ENCODE data around the gene VN1R2. TPM values are rescaled to one million over a fixed set of nuclear protein-coding genes. Genes with fewer than 3 reads are reported as not detected.
"Not testable (repeated sequence)": the region's sequence is repeated elsewhere in the genome, so short reads cannot be mapped to it uniquely, and the experiment has no call there.

VN1R2 gene, protein sequence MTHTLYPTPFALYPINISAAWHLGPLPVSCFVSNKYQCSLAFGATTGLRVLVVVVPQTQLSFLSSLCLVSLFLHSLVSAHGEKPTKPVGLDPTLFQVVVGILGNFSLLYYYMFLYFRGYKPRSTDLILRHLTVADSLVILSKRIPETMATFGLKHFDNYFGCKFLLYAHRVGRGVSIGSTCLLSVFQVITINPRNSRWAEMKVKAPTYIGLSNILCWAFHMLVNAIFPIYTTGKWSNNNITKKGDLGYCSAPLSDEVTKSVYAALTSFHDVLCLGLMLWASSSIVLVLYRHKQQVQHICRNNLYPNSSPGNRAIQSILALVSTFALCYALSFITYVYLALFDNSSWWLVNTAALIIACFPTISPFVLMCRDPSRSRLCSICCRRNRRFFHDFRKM
- 0.31 TPM for total RNA-seq

DNA sequence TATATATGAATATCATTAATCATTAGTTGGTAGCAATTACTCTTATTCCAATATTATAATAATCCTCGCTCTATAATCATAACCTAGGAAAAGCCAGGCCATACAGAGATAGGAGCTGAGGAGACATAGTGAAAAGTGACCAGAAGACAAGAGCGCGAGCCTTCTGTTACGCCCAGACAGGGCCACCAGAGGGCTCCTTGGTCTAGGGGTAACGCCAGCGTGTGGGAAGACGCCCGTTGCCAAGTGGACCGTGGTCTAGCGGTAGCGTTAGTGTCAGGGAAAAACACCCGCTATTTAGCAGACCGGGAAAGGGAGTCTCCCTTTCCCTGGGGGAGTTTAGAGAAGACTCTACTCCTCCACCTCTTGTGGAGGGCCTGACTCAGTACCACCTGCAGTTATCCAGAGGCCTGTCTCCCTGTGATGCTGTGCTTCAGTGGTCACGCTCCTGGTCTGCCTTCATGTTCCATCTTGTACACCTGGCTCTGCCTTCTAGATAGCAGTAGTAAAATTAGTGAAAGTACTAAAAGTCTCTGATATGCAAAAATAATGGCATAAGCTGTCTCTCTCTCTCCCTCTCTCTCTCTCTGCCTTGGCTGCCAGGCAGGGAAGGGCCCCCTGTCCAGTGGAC lies at the start of gene VN1R2:
Gene VN1R2, plus strand, starts transcription at position 578 of the 628 bp plus-strand sequence. CDS start 84 bp downstream, outside the sequence.
- not testable (repeated sequence) for DNase-seq

DNA sequence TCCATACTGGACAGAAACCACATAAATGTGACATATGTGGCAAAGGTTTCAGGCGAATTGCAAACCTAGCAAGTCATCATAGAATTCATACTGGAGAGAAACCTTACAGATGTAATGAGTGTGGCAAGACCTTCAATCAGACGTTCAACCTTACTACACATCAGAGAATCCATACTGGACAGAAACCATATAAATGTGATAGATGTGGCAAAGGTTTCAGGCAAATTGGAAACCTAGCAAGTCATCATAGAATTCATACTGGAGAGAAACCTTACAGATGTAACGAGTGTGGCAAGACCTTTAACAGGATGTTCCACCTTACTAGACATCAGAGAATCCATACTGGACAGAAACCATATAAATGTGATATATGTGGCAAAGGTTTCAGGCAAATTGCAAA lies 46.5 kb upstream of the VN1R2 start:
- DNase-seq, result not testable (repeated sequence)

DNA sequence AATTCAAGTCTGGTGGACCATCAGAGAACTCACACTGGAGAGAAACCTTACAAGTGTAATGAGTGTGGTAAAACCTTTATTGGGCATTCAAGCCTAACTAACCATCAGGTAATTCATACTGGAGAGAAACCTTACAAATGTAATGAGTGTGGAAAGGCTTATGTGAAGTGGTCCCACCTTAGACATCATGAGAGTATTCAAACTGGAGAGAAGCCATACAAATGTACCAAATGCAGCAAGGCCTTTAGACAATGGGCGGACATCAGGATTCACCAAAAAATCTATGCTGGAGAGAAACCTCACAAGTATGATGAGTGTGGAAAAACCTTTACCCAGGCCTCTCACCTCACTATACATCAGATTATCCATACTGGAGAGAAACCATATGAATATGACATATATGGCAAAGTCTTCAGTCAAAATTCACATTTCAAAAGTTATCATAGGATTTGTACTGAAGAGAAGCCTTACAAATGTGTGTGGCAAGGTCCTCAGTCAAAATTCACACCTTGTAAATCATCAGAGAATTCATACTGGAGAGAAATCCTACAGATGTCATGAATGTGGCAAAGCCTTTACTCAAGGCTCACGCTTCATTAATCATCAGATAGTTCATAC lies 45.3 kb upstream of the VN1R2 start:
- DNase-seq, result no peak

DNA sequence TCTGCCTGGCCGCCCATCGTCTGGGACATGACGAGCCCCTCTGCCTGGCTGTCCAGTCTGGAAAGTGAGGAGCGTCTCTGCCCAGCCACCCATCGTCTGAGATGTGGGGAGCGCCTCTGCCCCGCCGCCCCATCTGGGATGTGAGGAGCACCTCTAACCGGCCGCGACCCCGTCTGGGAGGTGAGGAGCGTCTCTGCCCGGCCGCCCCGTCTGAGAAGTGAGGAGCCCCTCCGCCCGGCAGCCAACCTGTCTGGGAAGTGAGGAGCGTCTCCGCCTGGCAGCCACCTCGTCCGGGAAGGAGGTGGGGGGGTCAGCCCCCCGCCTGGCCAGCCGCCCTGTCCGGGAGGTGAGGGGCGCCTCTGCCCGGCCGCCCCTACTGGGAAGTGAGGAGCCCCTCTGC lies 35.4 kb upstream of the VN1R2 start:
- DNase-seq, result not testable (repeated sequence)

DNA sequence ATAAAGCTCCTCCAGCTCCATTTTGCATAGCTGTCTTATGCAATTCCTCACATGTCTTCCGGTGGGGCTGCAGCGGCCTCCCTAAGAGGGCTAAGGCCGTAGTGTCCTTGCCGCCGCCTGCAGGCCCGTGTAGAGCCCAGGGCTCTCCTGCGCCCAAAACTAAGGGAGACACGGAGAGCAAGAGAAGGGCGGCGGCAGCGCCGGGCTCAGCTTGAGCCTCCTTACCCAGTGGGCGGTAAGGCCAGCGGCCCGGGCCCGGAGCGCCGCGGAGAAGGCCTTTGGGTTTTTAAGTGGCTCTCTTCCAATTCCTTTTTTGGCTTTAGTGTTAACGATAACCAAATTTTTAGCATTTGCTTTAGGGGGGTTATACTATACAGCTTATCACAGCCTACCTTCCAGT lies 33.5 kb upstream of the VN1R2 start:
- no peak for DNase-seq

DNA sequence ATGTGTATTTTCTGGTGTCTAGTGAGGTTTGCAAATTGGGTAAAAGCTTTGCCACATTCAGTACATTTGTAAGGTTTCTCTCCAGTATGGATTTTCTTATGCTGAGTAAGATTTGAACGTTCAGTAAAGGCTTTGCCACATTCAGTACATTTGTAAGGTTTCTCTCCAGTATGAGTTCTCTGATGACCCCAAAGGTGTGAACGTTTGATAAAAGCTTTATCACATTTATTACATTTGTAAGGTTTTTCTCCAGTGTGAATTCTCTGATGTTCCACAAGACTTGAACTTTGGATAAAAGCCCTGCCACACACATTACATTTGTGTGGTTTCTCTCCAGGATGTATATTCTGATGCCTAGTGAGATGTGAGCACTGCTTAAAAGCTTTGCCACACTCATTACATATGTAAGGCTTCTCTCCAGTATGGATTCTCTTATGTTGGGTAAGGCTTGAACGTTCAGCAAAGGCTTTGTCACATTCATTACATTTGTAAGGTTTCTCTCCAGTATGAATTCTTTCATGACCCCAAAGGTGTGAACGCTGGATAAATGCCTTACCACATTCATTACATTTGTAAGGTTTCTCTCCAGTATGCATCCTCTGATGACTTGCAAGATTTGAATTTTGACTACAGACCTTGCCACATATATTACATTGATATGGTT lies 20.8 kb upstream of the VN1R2 start:
- no peak for DNase-seq

DNA sequence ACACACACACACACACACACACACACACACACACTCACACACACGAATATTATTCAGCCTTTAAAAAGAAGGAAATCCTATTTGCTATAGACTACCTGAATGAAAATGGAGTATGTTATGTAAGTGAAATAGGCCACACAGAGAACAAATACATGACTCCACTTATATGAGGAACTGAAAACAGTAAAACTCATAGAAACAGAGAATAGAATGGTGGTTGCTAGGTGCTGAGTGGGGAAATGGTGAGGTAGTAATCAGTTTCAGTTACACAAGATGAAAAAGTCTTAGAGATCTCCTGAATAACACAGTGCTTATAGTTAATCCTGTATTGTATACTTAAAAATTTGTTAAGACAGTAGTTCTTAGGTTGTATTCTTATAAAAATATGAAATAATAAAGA lies 11.6 kb upstream of the VN1R2 start:
- no peak for DNase-seq

DNA sequence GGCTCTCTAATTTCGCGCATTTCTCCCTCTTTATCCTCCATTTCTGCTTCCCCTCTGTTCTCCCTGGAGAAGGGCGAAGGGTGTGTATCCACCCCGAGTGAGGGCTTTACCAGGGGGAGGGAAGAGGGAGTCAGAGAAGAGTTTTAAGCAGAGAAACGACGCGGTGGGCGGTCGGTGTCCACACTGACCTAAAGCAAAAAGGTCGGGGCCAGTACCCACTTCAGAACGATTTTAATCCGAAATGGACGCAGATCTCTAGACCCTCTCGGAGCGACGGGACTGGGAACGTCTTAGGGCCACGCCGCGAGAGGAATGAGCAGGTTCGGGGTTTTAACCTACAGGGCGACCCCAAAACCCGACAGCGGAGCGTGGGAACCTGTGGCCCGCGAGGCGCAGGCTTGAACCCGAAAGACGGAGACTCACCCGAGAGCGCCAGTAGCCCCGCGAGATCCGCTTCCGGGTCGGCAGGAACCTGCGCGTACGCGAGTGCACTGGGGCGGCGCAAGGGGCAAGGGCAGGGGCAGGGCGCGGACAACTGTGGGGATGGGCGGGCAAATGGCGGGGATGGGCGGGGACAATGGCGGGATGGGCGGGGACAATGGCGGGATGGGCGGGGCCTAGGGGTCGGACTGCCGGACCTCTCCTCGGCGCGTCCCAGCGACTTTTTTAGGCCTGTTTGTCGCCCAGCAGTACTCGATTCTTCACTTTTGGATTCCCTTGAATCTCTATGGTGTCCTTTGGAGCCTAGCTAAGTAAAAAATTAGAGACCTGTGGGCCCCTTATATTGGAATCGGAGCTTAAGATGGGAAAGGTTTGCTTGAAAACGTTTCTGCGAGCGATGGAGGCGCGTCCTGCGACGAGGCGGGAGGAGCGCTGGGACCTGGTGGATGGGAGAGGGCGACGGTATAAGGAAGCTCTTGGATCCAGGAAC lies 3.4 kb upstream of the VN1R2 start, which contains the start of gene ZNF677:
Gene ZNF677, minus strand, starts transcription at position 463 of the 931 bp plus-strand sequence. CDS start 3,323 bp downstream, outside the sequence.
- peak; percentile 92 for DNase-seq

DNA sequence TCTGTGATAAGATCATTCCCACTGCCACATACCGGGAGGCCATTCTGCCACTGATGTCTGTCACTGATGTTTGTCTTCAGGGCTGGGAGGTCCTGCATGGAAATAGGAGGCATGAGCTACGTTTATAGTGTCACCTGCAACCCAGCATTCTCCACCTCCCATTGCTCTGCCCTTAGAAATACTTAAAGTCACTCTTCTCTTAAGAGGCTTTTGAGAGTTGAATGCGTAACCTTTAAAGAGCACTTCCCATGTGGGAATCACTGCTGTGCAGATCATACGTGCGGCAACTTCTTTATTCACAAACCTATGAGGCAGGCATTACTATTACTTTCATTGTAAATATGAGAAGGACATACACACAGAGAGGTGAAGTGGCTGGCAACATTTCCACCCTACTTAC lies 9.5 kb downstream of the VN1R2 start, which contains the start of gene VN1R4:
Gene VN1R4, minus strand, starts transcription at position 101 of the 400 bp plus-strand sequence. Its CDS starts 58 bp downstream, at position 43.
- not testable (repeated sequence) for DNase-seq

DNA sequence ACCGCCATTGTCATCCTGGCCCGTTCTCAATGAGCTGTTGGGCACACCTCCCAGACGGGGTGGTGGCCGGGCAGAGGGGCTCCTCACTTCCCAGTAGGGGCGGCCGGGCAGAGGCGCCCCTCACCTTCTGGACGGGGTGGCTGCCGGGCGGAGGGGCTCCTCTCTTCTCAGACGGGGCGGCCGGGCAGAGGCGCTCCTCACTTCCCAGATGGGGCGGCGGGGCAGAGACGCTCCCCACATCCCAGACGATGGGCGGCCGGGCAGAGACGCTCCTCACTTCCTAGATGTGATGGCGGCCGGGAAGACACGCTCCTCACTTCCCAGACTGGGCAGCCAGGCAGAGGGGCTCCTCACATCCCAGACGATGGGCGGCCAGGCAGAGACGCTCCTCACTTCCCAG lies 11.8 kb downstream of the VN1R2 start:
- not testable (repeated sequence) for DNase-seq

DNA sequence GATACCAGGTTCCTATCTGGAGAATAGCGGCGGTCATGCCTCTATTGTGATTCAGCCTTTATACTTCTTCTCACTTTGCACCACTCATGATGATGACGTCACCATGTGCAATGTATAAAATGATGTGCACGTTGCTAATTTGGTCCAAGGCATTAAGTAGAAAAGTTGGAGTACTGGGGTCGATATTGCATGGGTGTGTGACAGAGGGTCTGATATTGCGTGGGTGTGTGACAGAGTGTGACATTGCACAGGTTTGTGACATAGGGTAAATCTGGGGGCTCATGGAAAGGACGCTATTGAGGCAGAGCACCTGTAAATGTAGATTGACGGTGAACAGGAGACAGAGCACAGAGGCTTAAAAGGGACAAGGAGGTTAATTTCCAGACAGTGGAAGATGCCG lies 14.0 kb downstream of the VN1R2 start:
- DNase-seq, result no peak

DNA sequence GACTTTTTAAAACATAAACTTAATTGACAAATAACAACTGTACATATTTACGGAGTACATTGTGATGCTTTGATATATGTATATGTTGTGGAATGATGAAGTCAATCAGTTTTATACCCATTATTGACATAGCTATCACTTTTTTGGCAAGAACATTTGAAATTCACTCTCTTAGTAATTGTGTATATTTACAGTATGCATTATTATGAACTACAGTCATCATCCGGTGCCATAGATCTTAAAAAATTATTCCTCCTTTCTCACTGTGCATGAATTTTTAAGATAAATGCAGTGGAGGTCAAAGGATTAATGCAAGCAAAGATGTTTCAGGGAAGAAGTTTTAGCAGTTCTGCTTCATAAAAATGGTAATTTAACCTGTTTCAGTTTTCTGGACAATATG lies 17.4 kb downstream of the VN1R2 start:
- no peak for DNase-seq

DNA sequence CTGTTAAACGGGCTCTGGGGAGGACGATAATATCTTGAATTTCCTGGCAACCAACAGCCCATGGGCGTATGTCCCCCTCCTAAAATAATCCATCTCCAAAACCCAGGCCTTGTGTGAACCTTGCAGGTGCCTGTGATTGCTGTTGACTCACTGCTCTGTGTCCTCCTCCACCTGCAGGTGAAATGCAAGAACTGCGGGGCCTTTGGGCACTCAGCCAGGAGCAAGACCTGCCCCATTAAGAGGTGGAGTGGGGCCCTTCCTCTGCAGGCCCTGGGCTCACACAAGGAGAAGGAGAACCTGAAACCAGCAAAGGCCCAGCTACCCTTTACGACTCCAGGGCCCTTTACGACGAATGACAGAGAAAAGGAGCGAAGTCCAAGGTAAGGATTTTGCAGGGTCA lies 23.9 kb downstream of the VN1R2 start:
- not testable (repeated sequence) for DNase-seq

DNA sequence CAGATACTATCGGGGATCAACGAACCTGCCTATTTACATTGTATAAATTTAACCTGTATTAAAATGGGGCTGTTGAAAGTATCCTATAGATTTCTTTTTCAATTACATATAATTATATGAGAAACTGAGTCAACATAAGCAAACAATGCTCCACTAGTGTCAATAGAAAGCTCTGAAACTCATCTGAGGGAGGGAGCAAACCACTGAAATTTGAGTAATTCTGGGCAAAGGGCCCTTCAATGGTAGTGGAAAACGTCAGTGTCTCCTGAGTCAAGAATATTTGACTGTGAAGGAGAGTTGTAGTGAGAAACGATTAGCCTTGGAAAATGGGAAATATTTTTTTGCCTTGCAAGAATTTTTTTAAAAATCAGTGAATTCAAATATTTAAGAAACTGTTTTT lies 27.0 kb downstream of the VN1R2 start:
- DNase-seq, result no peak

DNA sequence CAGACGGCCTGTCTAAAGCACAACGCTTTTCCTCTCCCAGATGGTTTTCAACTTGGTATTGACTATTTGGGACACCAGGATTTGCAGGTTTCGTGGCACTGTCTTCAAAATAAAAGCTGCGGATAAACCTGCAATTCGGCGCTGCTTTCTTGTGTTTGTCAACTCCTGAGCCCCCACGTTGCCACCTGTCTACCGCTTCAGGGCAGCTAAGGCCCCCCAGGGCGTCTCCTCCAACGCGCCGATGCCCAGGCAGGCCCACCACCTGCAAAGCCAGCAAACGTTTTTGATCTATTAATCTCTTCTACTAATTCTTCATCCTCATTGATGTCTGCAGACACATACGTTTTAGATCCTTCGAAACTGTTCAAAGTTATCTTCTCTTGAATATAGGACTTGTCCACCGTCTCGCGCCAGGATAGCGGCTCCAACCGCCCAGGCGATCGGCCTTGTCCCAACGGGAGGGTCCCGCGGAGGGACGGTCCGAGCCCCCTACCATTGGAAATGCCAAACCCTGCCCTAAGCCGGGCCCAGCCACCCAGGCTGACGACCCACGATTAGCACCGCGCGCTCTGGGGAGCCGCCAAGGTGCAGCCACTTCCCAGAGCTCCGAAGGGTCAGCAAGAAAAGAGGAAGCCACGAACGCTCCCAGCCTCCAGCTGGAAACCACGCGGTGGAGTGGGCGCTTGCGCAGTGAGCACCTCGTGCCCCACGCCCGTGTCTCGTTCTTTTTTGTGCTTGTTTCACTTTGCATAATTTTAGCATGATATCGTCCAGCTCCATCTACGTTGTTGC lies 32.9 kb downstream of the VN1R2 start:
- no peak for DNase-seq

DNA sequence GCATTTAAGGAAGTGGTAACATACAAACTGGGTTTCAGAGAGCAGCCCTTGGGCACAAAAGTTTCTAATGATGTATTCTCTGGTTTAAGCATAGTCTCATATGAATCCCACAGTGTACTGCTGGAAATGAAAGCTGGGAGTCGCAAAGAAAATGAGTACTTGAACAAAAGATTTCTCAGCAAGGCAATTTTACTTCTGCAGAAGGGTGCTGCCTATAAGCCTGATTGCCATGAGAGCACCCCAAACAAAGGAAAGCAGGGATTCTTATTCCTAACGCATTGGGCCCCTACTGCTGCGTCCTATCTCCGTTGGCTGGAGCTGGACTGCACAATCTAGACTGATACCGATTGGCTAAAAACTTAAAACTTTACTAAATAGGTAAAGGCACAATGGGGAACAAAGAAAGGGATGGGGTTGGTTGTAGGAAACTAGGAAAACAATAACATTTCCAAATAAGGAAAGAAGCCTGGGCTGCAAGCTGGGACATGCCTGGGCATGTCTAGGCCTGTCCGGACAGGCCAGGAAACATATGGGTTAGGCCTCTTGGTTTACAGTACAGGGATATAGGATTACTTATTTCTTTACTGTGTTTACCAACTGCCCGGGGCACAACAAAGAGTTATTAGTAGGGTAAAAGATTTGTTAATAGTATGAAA lies 36.8 kb downstream of the VN1R2 start:
- no peak for DNase-seq

DNA sequence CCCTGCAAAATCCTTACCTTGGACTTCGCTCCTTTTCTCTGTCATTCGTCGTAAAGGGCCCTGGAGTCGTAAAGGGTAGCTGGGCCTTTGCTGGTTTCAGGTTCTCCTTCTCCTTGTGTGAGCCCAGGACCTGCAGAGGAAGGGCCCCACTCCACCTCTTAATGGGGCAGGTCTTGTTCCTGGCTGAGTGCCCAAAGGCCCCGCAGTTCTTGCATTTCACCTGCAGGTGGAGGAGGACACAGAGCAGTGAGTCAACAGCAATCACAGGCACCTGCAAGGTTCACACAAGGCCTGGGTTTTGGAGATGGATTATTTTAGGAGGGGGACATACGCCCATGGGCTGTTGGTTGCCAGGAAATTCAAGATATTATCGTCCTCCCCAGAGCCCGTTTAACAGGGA lies 43.2 kb downstream of the VN1R2 start:
- not testable (repeated sequence) for DNase-seq

DNA sequence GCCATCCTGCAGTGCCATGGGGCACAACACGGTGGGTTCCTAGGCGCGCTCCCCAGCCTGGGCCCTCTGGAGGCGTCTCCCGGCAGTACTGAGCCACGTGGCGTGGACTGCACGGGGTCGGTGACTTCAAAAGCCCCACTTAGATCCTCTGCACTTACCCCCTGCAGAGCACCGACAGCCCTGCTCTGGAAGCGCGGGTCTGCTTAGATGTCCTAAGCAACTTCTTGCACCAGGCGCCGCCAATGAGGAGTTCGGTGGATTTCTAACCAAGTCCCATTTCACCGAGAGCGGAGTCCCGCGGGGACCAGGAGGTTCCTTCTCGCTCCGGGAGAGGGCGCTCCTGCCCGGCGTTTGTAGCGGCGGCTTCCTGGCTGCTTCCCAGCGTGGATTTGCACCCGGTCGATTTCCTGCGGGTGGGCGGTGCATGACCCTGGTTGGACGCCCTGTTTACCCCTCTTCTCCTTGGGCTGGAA lies 50.3 kb downstream of the VN1R2 start:
- no peak for DNase-seq

All from occipital lobe (tissue), 2 donors.